Stimulated activated CD4-positive, alpha-beta T cell treated with anti-CD3 and anti-CD28 coated beads, Interleukin-2, amount 100 ng/mL, for 24 hours (primary cell): ENCODE results near the gene ISCA1.
"Not testable (repeated sequence)": the region's sequence is repeated elsewhere in the genome, so short reads cannot be mapped to it uniquely, and the experiment has no call there.

Experiments used
- DNase-seq, 2 donors: peaks; one replicate each; pipeline ENCODE4 v3.0.0-alpha.2; 2020

Gene ISCA1

DNA sequence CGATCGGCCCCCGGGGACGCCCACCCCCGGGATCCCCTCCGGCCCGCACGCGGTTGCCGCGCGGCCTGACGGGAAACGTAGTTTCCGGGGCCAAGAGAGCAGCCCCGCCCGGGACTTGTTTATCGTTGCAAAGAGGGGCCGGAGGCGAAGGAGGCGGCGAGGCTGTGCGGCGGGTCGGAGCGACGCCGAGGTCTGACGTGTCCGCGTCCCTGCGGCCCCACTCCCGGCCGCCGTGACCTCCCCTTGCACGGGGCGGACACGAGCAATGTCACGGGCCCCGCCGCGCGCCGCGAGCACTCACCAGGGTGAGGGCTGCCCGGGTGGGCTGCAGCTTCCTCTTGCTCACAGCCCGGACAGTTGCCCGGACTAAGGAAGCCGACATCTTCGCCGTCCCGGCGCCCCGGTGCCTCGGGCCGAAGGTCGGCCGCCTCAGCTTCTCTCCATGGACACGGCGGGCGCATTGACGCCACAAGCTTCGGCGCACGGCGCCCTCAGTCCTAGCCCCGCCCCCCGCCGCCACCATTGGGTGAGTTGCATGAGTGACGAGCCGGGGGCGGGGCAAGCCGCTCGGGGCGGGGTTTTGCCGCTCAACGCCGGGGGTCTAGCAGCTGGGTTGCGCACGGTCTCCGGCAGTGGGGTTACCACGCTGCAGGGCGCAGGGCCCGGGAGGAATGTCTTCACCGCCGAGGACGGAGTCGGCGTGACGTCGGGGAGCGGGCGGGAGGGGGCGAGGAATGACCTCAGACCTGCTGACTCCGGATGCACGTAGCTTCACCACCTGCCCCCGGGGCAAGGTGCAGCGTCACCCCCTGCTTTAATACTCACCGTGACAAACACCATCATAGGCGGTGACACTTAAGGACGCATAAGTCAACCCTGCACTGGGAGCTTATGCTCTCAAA is at the start of gene ISCA1:
ISCA1 (minus strand) TSS at position 462 of the 902 bp plus-strand sequence; CDS start at position 382, 80 bp downstream.
- peak; percentile 99 for DNase-seq

DNA sequence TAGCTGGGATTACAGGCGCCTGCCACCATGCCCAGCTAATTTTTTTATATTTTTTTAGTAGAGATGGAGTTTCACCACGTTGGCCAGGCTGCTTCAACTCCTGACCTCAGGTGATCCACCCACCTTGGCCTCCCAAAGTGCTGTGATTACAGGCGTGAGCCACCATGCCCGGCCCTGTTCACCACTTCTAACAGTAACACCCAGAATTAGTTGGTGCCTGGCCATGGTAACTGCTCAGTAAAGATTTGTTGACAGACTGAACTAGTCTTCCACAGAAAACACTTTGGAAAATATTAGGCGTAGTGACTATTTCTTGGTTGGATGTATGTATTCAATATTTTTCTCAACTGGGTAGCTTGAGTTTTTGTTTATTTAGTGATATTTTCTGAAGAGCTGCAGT is 47.8 kb upstream of the ISCA1 start:
- DNase-seq = no peak

DNA sequence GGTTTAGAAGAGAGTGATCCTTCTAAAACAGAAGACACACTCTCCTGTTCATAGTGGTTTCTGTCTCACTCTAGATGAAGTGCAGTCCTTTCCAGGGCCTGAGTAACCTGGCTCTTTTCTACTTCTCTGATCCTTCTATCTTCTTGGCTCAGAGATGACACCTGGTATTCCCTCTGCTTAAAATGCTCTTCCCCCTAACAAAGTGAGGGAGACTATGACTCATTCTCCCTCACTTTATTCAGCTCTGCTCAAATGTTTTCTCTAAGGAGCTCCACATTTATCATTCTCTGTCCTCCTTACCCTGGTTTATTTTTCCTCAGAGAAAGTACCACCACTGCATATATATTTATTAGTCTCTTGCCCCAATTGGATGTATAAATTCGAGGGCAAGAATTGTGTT is 47.3 kb upstream of the ISCA1 start:
- DNase-seq = no peak

DNA sequence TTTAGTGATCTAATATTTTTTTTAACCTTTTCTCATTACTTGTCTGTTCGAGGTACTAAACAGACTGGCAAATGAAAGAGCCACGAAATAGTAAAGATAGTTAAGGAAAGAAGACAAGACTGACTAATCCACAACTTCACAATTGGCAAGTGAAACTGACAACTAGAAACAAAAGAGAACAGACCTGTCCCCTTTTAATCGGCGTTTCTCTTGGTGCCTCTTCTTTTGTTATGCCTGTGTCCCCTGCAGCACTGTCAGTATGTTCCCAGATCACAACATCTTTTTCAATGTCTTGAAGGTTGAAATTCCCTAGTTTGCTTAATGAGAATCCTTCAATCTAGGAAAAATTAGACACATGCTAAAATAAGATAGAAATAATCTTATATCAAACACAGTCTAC is 45.8 kb upstream of the ISCA1 start:
- no peak for DNase-seq

GRCh38 chr9:86326536-86326935 is 44.2 kb upstream of the ISCA1 start:
- no peak for DNase-seq

DNA sequence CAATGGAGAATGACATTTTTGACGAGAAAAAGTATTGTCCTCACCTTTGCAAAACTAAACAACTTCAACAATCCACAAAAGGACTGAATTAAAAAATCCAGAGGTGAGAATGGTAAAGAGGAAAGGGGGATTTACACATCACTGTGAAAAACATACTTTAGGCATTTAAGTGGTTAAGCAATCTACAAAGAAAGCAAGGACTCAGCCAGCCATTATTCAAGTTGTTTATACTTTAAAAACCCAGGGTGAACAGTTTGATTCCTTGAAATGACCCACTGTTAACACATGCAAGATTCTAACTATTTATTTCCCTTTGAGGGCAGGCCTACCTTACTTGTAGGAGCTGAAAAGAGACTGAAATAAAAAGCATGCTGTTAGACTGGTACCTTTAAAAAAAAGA is 42.6 kb upstream of the ISCA1 start:
- no peak for DNase-seq

DNA sequence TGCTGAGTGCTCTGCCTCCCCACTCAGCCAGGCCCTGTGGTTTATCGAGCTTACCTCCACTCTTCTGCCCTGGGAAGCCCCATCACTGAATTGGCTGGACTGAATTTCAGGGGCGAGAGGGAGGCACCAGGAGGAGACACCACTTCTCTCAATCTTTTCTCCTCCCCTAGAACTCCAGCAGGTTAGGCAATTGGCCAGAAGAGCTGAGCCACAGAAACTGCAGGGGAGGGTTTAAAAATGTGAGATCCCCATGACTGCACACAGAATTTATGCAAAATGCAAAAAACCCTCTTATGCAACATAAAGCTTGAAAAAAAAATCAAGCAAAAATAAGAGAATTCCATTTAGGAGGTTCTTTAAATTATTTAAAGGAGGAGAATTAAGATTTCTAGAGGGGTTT is 42.0 kb upstream of the ISCA1 start:
- DNase-seq = no peak

DNA sequence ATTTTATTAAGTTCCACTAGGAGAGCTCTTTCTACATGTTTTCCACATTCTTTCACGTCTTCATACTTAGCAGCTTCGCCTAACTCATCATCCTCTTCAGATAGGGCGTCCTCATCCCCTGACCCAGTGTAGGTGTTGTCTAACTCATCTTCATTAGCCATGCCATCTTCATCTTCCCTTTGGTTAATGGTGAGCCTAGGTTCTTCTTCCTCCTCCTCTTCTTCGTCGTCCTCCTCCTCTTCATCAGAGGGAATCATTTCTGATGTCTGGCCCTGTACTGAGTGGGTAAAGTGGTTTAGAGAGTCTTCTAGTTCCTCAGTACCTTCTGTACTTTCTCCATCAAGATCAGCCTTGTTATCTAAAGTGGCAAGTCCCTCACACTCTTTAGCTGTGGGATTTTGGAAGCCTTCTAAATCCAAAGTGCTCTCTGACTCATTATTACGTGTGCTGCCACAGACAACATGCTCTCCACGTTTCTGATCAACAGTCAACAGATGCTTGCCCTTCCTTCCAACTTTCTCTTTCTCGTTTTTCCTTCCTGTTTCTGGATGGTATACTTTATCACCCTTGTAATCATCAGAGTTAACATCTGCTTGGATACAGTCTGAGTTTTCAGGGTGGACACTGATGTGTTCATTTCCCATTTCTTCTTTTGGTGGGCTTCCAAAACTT is 40.8 kb upstream of the ISCA1 start:
- no peak for DNase-seq

DNA sequence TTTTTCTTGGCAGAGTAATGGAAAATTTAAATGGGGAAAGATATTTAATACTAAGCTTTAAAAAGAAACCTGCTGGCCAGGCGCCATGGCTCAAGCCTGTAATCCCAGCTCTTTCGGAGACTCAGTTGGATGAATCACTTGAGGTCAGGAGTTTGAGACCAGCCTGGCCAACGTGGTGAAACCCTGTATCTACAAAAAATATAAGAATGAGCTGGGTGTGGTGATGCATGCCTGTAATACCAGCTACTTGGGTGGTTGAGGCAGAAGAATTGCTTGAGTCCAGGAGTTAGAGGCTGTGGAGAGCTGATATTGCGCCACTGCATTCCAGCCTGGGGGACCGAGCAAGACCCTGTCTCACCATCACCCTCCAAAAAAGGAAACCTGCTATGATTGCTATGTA is 39.0 kb upstream of the ISCA1 start:
- DNase-seq = no peak

DNA sequence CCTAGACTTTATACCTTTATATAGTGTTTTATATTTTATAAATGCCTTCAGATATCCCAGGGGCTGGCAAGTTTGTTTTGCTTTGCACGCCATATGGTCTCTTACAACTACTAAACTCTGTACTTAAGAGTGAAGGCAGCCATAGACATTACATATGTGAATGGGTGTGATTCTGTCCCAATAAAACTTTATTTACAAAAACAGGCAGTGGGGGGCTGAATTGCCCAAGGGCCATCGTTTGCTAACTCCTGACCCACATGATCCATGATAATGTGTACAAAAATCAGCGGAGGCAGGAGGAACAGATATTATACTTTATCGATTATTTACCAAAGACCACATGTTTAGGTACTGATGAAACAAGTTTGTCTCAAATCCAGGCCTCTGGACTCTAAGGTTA is 35.8 kb upstream of the ISCA1 start:
- DNase-seq = no peak

GRCh38 chr9:86315078-86315477 is 32.7 kb upstream of the ISCA1 start:
- DNase-seq = no peak

GRCh38 chr9:86312959-86313358 is 30.6 kb upstream of the ISCA1 start:
- not testable (repeated sequence) for DNase-seq

GRCh38 chr9:86308687-86309086 is 26.3 kb upstream of the ISCA1 start:
- no peak for DNase-seq

- DNase-seq = no peak
Measured at GRCh38 chr9:86304236-86304730, 21.9 kb upstream of the ISCA1 start.

- DNase-seq = peak; percentile 17 to 46
Measured at GRCh38 chr9:86303316-86303975, 21.1 kb upstream of the ISCA1 start.

- no peak for DNase-seq
Measured at GRCh38 chr9:86301686-86302085, 19.3 kb upstream of the ISCA1 start.

- no peak for DNase-seq
Measured at GRCh38 chr9:86300701-86301100, 18.4 kb upstream of the ISCA1 start.

GRCh38 chr9:86298873-86299272 is 16.5 kb upstream of the ISCA1 start:
- DNase-seq = no peak

DNA sequence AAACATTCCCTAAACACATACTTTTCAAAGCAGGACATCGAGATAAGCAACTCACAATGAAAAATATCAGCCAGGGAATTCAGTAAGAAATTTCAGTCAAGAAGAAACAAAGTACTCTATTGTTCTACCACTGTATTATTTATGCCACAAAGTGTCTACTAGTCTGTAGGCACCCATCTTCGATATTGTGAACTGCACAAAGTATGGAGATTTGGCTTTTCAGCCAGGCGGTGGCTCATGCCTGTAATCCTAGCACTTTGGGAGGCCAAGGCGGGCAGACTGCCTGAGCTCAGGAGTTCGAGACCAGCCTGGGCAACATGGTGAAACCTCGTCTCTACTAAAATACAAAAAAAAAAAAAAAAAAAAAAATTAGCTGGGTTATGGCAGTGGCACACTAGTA is 8.0 kb upstream of the ISCA1 start:
- not testable (repeated sequence) for DNase-seq

DNA sequence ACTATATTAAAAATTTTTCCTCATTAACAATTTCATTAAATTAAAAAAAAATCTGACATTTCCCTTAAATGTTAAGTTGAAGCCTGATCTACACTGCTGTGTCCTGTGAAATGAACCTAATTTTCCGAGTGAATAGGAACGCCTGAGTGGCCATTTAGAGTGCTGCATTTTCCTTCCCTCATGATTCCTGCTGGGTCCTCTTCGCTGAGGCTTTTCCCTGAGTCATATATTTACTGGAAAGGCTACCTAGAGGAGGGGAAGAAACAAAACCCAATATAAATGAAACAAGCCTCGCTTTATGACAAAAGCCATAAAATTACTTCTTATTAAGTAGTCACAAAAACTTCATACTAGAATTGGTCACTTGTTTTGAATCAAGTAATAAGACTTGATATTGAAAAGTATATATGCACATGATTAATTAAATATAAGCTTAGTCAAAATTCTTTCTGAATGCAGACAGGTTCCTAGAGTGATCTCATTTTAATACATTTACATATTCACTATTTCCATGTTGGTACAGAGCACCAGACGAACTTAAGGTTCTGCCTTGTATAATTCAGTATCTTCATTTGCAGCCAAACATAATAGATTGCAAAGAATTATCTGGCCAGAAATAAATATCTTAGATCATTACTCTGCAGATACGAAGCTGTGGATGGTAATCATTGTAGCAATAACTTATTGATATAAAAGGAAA is 6.3 kb upstream of the ISCA1 start:
- DNase-seq = no peak

DNA sequence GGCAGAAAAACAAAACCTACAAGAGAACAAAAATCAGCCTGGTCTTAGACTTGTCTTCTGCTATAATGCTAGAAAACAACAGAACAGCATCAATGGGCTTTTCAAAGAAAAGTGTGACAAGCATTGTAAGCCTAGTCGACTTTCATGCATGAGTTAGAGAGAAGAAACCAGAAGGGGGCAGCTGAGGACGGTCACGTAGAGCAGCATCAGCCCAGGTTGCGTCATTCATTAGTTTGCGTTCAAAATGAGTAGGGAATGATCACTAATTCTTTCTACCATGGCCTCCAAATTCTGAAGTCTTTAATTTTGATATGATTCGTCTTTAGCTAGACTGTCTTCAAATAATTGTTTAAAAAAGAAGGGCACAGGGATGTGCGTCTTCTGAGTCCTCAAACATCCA is 4.7 kb upstream of the ISCA1 start:
- DNase-seq = peak in 1 of 2 donors; percentile 20

DNA sequence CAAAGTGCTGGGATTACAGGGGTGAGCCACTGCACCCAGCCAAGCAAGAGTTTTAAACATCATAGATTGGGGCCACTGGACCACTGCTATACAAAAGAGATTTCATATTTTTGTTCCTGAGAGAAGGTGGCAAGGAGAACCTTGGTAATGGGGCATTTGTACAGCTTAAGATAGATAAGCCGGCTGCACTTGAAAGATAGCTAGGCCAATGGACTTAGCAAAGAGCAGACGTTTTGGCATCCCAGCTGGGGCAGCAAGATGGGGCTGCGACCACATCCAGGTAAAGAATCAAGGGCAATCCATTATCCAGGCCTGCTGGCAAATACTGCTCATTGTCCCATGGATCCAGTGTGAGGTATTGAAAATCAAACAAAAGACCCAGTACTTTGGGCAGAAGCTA is 3.9 kb upstream of the ISCA1 start:
- no peak for DNase-seq

DNA sequence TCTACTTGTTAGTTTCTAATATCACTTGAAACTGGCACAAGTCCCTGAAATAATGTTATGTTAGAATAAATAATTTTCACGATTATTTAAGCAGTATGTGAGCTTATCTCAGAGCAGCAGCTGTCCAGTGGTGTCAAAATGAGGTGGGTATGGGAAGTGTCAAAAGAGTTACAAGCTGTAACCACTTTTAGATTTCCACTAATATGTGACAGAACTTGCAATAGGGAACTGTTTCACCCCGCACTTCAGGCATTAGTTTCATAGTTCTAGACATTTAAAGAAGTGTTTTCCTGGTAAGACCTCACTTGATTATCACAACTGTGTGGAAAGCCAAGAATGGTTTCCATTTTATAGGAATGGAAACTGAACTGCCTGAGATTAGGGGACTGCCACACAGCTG is 2.9 kb upstream of the ISCA1 start:
- no peak for DNase-seq
